Measurements from ENCODE around the gene OR9Q1. TPM values are rescaled to one million over a fixed set of nuclear protein-coding genes. Genes with fewer than 3 reads are reported as not detected.
"Not testable (repeated sequence)": the region's sequence is repeated elsewhere in the genome, so short reads cannot be mapped to it uniquely, and the experiment has no call there.

The OR9Q1 gene
- total RNA-seq, 1 experiment from 2014 or later: not detected

DNA sequence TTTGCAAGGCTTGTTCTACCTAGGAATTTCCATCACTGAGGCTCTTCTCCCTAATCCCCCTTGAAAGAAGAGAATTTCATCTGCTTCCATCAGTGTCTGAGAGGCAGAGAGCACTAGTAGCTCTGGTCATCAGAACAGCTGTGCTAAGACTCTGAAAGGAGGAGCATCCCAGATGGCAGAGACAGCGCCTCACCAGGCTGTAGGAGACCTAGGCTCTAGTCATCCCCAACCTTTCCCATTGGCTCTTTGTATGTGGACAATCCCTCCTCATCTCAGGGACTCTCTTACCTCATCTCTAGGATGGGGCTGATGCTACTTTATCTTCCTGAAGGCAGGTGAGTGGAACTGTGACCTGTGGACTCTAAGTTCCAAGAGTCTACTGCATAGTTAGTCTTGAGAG, 110.5 kb downstream of the OR9Q1 start:
- DNase-seq (ENCODE audit: low read depth): no peak

- no peak for DNase-seq (ENCODE audit: low read depth)
Measured at GRCh38 chr11:58135171-58135570, 111.5 kb downstream of the OR9Q1 start.

GRCh38 chr11:58142761-58143160, 119.1 kb downstream of the OR9Q1 start:
- no peak for DNase-seq (ENCODE audit: low read depth)

GRCh38 chr11:58152781-58153180, 129.1 kb downstream of the OR9Q1 start:
- no peak for DNase-seq (ENCODE audit: low read depth)

- DNase-seq (ENCODE audit: low read depth): no peak
Measured at GRCh38 chr11:58164389-58164788, 140.7 kb downstream of the OR9Q1 start.

- DNase-seq (ENCODE audit: low read depth): no peak
Measured at GRCh38 chr11:58164990-58165389, 141.3 kb downstream of the OR9Q1 start.

GRCh38 chr11:58165504-58166106, 141.9 kb downstream of the OR9Q1 start:
- DNase-seq (ENCODE audit: low read depth): no peak

GRCh38 chr11:58177409-58178054, 153.9 kb downstream of the OR9Q1 start:
- DNase-seq (ENCODE audit: low read depth): no peak

- no peak for DNase-seq (ENCODE audit: low read depth)
Measured at GRCh38 chr11:58178444-58178843, 154.8 kb downstream of the OR9Q1 start.

GRCh38 chr11:58179648-58180047, 156.0 kb downstream of the OR9Q1 start:
- DNase-seq (ENCODE audit: low read depth): no peak

DNA sequence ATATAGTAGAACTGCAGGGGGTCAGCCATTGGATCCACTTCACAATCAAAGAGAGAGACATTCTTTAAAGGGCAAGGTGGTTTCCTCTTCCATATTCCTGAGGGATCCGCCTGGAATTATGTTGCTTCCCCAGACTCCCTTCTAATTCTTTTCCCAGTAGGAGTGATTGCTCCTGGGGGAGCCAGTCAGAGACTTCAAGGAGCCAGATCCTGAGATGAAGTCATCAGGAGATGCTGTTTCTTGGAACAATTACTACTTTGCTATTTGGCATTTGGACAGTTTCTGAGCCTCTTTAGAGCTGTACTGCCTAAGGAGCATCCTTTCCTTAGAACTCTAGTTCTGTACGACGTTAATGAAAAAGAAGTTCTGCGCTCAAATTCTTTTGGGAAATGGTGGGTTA, 163.3 kb downstream of the OR9Q1 start:
- DNase-seq (ENCODE audit: low read depth): no peak

GRCh38 chr11:58188770-58189169, 165.1 kb downstream of the OR9Q1 start, which contains the start of gene OR9Q2:
TSS of gene OR9Q2 (plus strand) at chr11:58189070. CDS start at chr11:58190491, 1,421 bp downstream.
- no peak for DNase-seq (ENCODE audit: low read depth)

- no peak for DNase-seq (ENCODE audit: low read depth)
Measured at GRCh38 chr11:58192229-58192628, 168.5 kb downstream of the OR9Q1 start.

DNA sequence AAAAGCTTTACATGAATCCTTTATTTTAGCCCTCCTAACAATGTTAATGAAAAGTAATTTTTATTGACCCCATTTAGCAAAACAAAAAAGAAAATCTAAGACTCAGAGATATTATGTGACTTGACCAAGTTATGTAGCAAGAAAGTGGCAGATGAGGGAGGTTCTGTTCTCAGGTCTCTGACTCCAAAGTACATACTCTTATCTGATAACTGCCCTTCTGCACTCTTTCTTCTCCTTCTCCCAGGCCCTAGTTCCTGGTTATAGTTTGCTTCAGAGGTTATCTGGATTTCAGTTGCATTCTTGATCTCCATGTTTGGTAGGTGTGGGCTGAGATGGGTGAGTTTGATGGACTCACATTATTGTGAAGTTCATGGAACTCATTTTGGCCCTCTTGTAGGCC, 169.7 kb downstream of the OR9Q1 start:
- DNase-seq (ENCODE audit: low read depth): no peak

- no peak for DNase-seq (ENCODE audit: low read depth)
Measured at GRCh38 chr11:58195939-58196338, 172.3 kb downstream of the OR9Q1 start.

DNA sequence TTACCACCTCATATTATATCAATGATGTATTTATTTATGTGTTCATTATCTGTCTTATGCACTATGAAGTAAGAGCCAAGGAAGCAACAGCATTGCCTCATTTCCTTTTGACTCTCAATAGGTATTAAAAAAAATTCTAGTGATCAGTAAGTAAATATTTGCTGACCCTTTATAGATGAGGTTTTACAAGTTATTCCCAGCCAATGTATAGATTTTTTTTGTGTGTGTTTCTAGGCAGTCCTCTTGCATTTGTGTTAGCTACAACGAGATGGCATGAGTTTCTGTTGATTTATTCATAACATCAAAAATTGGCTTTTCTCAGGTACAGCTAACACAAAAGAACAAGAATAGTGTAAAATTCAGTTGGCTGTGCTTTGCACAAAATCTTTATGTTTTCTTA, 175.6 kb downstream of the OR9Q1 start:
- DNase-seq (ENCODE audit: low read depth): no peak

DNA sequence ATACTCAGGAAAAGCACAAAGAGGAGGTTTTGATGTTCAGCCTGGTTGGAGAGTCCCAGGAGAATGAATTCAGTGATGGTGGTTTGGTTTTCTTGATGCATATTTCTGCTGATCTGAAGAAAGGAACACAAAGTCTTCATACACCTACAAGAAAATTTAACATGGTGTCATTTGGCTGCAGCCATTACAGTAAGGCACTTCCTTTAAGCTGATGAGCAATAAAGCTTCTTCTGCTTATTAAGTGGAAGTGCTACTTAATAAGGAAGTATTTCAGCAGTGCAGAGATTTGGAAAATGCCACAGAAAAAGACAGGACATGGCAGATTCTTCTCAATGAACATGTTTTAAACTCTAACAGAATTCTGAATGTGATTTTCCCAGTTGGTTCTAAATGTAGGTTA, 180.4 kb downstream of the OR9Q1 start, which contains the start of gene OR1S2:
Gene OR1S2 (minus strand): TSS at position 101 of the 400 bp plus-strand sequence. CDS start 0 bp downstream, at position 101.
- no peak for DNase-seq (ENCODE audit: low read depth)

DNA sequence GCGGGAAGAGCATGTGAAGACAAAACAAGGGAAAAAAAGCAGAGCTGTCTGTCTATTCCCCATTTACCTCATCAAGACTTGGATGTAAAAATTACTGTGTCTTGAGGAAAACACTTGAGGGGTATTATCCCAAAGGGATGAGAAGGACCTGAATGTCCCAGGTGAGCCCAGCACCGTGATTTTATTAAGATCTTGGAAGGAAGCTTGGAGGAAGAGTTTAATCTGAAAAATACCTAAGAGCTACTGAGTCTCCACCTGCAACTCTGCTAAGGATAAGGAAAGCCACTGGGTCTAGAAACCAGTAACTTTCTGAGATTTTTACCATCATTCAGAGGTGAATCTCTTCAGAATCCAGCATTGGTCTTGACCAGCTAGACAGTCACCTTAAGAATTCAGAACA, 188.7 kb downstream of the OR9Q1 start, which contains the start of gene OR1S1:
Gene OR1S1 (plus strand): TSS at position 301 of the 400 bp plus-strand sequence.
- not testable (repeated sequence) for DNase-seq (ENCODE audit: low read depth)

GRCh38 chr11:58216476-58216875, 192.8 kb downstream of the OR9Q1 start:
- DNase-seq (ENCODE audit: low read depth): no peak

GRCh38 chr11:58222721-58223120, 199.0 kb downstream of the OR9Q1 start:
- no peak for DNase-seq (ENCODE audit: low read depth)

- DNase-seq (ENCODE audit: low read depth): no peak
Measured at GRCh38 chr11:58227956-58228615, 204.4 kb downstream of the OR9Q1 start.

Data from Daoy (cell line).